Hypothalamus (tissue), 51 donors: ENCODE data around the gene KCNJ12.
A peak's percentile ranks its signal among the peaks of the same experiment; 100 is the strongest.
"Not testable (repeated sequence)": the region's sequence is repeated elsewhere in the genome, so short reads cannot be mapped to it uniquely, and the experiment has no call there.

Experiments
- DNase-seq, 51 donors: peaks; one replicate each; lab custom pipeline; 2025; lab: John Stamatoyannopoulos, UW

Gene KCNJ12

GRCh38 chr17:21436883-21437836, 61.0 kb downstream of the KCNJ12 start:
- DNase-seq: not testable (repeated sequence)

GRCh38 chr17:21438316-21439014, 62.3 kb downstream of the KCNJ12 start:
- not testable (repeated sequence) for DNase-seq

- not testable (repeated sequence) for DNase-seq
Measured at GRCh38 chr17:21439015-21439336, 62.8 kb downstream of the KCNJ12 start.

- DNase-seq: no peak
Measured at GRCh38 chr17:21445091-21445650, 69.0 kb downstream of the KCNJ12 start.

GRCh38 chr17:21447552-21447951, 71.4 kb downstream of the KCNJ12 start:
- not testable (repeated sequence) for DNase-seq

GRCh38 chr17:21449891-21450290, 73.7 kb downstream of the KCNJ12 start:
- not testable (repeated sequence) for DNase-seq

GRCh38 chr17:21451975-21452374, 75.8 kb downstream of the KCNJ12 start:
- no peak for DNase-seq

GRCh38 chr17:21452377-21453143, 76.4 kb downstream of the KCNJ12 start:
- peak in 42 of 51 donors; percentile 7 to 77 (median 40) for DNase-seq

GRCh38 chr17:21453144-21453898, 77.2 kb downstream of the KCNJ12 start:
- DNase-seq: no peak

GRCh38 chr17:21454006-21454405, 77.8 kb downstream of the KCNJ12 start:
- not testable (repeated sequence) for DNase-seq

GRCh38 chr17:21454441-21454840, 78.3 kb downstream of the KCNJ12 start:
- no peak for DNase-seq

GRCh38 chr17:21455761-21456160, 79.6 kb downstream of the KCNJ12 start:
- DNase-seq: no peak

- DNase-seq: not testable (repeated sequence)
Measured at GRCh38 chr17:21456449-21456848, 80.3 kb downstream of the KCNJ12 start.

GRCh38 chr17:21457051-21458026, 81.2 kb downstream of the KCNJ12 start:
- DNase-seq: peak in 50 of 51 donors; percentile 7 to 89 (median 65)

GRCh38 chr17:21458054-21458453, 81.9 kb downstream of the KCNJ12 start:
- DNase-seq: no peak

- no peak for DNase-seq
Measured at GRCh38 chr17:21459536-21459935, 83.4 kb downstream of the KCNJ12 start.

GRCh38 chr17:21460358-21460757, 84.2 kb downstream of the KCNJ12 start:
- DNase-seq: no peak

GRCh38 chr17:21462237-21462636, 86.1 kb downstream of the KCNJ12 start:
- no peak for DNase-seq

GRCh38 chr17:21463204-21463661, 87.1 kb downstream of the KCNJ12 start:
- DNase-seq: no peak
